Stimulated activated CD8-positive, alpha-beta memory T cell treated with anti-CD3 and anti-CD28 coated beads, Interleukin-15, amount 100 ng/mL, for 48 hours (primary cell): ENCODE data around the gene NBAS.

Experiments used
- DNase-seq, 2 donors: peaks; one replicate each; pipeline ENCODE4 v3.0.0-alpha.2; 2020; ENCODE audit warnings: low read depth in 2 of 2

NBAS gene

GRCh38 chr2:15306706-15307105 lies 254.4 kb downstream of the NBAS start:
- no peak for DNase-seq

DNA sequence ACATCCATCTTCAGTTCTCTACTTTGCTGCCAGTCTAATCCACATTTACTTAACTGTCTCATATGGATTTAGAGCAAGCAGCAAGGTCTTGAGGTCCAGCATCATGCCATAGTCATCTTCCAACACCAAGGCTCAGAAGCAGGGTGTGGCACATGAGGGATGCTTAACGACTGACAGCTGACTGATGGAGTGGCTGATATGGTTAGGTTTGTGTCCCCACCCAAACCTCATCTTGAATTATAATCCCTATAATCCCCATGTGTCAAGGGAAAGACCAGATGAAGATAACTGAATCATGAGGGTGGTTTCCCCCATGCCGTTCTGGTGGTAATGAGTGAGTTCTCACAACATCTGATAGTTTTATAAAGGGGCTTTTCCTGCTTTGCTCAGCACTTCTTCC lies 257.3 kb downstream of the NBAS start:
- DNase-seq, result no peak

DNA sequence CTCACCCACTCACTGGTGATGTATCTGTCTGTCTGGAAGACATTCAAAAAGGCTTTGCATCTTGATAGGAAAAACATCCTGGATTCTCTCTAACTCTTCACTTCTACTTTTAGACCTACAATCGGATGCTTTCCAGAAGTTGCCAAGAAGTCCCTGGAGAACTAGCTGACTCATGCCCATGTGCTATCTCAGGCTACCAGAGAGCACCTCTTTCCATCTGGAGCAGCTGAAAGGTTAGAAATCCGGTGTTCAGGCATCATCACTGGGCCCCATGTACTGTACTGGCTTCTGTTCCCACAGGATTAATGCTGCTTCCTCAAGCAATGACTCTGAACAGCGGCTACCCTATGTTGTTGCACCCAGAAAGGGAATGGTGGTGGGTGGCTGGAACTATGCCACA lies 259.0 kb downstream of the NBAS start:
- no peak for DNase-seq

- DNase-seq, result no peak
Measured at GRCh38 chr2:15300624-15301573, 260.2 kb downstream of the NBAS start.

GRCh38 chr2:15299904-15300520 lies 261.1 kb downstream of the NBAS start:
- no peak for DNase-seq

DNA sequence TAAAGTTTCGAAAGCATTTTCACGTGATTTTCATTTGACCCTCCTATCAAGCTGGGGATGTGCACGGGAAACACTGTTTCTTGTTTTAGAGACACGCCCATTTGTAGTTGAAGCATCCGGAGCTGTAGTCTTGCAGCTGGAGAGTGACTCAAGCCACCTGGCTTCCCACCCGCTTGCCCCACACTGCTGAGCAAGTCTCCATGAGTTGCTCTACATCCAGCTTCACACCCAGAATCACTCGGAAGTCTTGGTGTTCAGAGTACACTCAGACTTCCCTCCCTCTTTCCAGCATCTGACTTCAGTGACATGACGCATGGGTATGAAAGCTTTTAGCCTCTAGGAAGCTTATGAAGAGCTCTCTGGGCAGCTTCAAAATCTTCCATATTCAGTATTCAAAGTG lies 262.4 kb downstream of the NBAS start:
- no peak for DNase-seq

DNA sequence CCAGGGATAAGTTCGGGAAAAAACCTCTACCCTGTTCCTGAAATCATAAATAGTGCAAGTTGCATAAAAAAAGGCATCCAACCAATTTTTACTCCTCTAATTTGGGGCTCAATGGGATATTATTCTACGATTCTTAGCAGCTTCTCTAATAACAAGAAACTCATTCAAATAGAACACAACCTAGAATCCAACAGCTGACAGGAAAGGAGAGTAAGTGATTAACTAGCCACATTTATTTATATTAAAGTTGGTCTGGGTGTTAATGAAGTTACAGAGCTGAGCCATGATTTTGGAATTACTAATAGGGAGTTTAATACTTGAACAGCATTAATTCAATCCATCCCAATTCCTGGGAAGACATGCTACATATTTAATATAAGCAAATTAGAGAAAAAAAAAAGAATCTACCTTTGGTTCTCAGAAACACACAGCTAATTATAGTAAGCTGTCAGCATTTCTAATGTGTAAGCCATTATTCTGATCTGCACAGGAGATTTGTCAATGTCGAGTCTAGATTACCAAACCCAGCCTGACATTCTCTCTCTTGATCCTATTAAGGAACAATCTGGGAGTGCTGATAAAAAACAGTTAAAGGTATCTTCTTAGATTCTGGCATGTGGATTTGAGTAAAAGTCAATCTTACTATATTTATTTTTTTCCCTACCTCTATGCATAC lies 267.7 kb downstream of the NBAS start:
- DNase-seq, result no peak

DNA sequence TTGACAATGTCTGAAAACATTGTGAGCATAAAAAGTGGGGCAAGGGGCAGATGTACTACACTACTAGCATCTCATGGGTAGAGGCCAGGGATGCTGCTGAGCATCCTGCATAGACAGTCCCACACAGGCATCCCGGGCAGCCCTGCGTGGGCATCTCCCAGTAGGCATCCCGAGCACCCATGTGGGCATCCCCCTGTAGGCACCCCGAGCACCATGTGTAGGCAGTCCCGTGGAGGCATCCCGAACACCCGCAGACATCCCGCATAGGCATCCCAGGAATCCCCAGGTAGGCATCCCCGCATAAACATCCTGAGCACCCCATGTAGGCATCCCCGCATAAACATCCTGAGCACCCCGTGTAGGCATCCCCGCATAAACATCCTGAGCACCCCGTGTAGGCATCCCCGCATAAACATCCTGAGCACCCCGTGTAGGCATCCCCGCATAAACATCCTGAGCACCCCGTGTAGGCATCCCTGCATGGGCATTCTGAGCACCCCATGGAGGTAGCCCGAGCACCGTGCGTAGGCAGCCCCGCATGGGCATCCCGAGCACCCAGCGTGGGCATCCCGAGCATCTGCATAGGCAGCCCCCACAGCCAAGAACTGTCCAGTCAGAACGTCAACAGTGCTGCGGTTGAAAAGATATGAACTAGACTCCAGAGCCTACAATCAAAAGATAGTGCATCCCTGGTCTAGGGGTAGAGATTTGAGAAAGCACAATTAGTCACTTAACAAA lies 273.5 kb downstream of the NBAS start:
- DNase-seq, result no peak

DNA sequence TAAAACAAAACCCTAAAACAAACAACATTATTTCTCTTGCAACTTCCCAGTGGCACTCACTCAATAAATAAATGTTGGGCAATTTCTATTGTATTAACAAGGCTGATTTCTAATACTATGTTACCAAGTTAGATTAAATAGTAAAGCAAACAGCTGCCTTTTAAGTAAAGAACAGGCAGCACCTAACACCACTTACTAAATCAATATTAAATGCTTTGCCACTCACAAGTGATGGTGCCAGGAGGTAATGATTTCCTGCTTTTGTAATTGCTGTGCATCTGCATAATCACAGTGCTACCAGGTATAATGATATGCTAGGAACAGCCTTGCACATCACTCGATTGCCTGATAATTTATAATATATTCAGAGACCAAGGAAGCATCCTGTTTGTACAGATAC lies 276.5 kb downstream of the NBAS start:
- no peak for DNase-seq

DNA sequence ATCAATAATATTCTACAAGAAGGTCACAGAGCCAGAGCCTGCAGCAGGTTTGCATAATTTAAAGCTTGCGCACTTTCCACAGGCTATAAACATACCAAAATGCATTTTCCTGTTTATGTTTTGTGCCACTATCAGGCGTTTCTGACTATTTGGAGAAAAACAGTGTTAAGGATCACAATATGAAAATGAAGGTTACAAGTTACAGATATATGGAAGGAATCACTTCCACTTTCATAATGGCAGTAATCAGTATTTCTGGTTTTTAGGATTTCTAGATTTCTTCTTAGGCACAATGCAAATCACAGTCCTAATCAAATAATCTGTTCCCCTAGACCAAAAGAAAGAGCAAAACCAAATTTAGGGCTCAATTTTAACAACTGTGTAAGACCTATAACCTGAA lies 279.5 kb downstream of the NBAS start:
- no peak for DNase-seq

- no peak for DNase-seq
Measured at GRCh38 chr2:15279201-15279876, 281.8 kb downstream of the NBAS start.

- DNase-seq, result no peak
Measured at GRCh38 chr2:15278296-15278695, 282.8 kb downstream of the NBAS start.

GRCh38 chr2:15275346-15275745 lies 285.8 kb downstream of the NBAS start:
- DNase-seq, result no peak

DNA sequence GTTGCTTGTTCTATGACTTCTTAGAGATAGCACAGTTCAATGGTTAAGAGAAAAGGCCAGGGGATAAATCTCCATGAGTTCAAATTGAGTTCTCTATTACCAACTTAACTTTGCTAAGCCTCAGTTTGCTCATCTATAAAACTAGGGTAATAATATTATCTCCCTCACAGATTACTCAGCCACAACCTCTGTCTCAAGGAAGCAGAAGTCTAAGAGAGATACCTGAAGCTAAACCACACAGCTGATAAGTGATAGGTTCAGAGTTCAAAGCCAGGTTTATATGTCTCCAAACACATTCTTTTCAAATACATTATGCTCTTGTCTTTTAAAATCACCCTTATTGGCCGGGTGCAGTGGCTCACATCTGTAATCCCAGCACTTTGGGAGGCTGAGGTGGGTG lies 287.7 kb downstream of the NBAS start:
- no peak for DNase-seq

- no peak for DNase-seq
Measured at GRCh38 chr2:15272942-15273341, 288.2 kb downstream of the NBAS start.

GRCh38 chr2:15271941-15272542 lies 289.1 kb downstream of the NBAS start:
- DNase-seq, result no peak

- DNase-seq, result no peak
Measured at GRCh38 chr2:15271276-15271675, 289.9 kb downstream of the NBAS start.

DNA sequence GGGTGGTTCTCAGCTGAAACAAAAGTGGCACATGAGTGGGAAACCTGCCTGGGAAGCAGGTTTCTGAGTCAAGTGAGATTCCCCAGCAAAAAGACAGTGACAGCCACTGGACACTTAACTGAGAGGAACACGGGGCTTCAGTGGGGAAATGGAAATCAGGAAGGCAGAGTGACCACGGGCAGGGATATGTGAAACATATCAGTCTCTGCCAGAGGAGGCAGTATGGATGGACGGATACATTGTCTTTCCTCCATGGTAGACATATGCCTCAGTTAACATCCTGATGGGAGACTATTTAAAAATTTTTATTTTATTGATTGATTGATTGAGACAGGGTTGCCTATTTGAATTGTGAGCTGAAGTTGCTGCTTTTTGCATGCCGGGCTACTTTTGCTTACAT lies 292.1 kb downstream of the NBAS start:
- no peak for DNase-seq

DNA sequence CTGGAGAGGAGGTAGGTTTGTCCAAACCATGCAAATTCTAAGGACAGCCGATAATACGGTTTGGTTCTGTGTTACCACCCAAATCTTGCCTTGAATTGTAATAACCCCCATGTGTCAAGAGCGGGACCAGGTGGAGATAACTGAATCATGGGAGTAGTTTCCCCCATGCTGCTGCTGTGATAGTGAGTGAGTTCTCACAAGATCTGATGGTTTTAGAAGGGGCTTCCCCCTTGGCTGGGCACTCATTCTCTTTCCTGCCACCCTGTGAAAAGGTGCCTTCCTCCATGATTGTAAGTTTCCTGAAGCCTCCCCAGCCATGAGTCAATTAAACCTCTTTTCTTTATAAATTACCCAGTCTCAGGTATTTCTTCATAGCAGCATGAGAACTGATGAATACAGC lies 295.2 kb downstream of the NBAS start:
- no peak for DNase-seq

GRCh38 chr2:15263976-15264685 lies 297.0 kb downstream of the NBAS start:
- DNase-seq, result no peak
